Measurements from ENCODE around the gene CLDN9. TPM values are rescaled to one million over a fixed set of nuclear protein-coding genes. Genes with fewer than 3 reads are reported as not detected.

Gene CLDN9
- total and polyA plus RNA-seq, 9 of the 15 experiments (the other 6 are each of a cell fraction or from before 2014, with no cell fraction given) = 0.12 to 0.44 (median 0.22) TPM; not detected in 4

DNA sequence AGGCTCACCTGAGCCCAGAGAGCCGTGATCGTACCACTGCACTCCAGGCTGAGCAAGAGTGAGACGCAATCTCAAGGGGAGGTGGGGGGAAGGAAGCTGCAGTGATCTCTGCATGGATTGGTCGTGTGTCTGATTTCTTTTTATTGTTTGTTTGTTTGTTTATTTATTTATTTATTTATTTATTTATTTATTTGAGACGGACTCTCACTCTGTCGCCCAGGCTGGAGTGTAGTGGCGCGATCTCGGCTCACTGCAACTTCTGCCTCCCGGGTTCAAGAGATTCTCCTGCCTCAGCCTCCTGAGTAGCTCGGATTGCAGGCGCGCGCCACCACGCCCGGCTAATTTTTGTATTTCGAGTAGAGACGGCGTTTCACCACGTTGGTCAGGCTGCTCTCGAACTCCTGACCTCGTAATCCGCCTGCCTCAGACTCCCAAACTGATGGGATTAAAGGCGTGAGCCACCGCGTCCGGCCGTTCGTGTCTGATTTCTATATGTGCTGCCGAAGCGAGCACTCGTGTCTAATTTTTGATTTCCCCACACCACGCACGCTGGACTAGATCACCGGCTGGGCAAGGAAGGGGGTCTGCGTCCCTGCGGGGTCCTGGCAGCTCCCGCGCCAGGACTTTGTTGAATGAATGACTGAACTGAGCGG lies 7.0 kb downstream of the CLDN9 start (continued):
- TF ChIP-seq, protein P1, sequence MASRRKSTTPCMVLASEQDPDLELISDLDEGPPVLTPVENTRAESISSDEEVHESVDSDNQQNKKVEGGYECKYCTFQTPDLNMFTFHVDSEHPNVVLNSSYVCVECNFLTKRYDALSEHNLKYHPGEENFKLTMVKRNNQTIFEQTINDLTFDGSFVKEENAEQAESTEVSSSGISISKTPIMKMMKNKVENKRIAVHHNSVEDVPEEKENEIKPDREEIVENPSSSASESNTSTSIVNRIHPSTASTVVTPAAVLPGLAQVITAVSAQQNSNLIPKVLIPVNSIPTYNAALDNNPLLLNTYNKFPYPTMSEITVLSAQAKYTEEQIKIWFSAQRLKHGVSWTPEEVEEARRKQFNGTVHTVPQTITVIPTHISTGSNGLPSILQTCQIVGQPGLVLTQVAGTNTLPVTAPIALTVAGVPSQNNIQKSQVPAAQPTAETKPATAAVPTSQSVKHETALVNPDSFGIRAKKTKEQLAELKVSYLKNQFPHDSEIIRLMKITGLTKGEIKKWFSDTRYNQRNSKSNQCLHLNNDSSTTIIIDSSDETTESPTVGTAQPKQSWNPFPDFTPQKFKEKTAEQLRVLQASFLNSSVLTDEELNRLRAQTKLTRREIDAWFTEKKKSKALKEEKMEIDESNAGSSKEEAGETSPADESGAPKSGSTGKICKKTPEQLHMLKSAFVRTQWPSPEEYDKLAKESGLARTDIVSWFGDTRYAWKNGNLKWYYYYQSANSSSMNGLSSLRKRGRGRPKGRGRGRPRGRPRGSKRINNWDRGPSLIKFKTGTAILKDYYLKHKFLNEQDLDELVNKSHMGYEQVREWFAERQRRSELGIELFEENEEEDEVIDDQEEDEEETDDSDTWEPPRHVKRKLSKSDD (conservative IDR thresholded peaks at IDR 0.05; ENCODE audit: low read length) = no peak
- TF ChIP-seq, protein P2, sequence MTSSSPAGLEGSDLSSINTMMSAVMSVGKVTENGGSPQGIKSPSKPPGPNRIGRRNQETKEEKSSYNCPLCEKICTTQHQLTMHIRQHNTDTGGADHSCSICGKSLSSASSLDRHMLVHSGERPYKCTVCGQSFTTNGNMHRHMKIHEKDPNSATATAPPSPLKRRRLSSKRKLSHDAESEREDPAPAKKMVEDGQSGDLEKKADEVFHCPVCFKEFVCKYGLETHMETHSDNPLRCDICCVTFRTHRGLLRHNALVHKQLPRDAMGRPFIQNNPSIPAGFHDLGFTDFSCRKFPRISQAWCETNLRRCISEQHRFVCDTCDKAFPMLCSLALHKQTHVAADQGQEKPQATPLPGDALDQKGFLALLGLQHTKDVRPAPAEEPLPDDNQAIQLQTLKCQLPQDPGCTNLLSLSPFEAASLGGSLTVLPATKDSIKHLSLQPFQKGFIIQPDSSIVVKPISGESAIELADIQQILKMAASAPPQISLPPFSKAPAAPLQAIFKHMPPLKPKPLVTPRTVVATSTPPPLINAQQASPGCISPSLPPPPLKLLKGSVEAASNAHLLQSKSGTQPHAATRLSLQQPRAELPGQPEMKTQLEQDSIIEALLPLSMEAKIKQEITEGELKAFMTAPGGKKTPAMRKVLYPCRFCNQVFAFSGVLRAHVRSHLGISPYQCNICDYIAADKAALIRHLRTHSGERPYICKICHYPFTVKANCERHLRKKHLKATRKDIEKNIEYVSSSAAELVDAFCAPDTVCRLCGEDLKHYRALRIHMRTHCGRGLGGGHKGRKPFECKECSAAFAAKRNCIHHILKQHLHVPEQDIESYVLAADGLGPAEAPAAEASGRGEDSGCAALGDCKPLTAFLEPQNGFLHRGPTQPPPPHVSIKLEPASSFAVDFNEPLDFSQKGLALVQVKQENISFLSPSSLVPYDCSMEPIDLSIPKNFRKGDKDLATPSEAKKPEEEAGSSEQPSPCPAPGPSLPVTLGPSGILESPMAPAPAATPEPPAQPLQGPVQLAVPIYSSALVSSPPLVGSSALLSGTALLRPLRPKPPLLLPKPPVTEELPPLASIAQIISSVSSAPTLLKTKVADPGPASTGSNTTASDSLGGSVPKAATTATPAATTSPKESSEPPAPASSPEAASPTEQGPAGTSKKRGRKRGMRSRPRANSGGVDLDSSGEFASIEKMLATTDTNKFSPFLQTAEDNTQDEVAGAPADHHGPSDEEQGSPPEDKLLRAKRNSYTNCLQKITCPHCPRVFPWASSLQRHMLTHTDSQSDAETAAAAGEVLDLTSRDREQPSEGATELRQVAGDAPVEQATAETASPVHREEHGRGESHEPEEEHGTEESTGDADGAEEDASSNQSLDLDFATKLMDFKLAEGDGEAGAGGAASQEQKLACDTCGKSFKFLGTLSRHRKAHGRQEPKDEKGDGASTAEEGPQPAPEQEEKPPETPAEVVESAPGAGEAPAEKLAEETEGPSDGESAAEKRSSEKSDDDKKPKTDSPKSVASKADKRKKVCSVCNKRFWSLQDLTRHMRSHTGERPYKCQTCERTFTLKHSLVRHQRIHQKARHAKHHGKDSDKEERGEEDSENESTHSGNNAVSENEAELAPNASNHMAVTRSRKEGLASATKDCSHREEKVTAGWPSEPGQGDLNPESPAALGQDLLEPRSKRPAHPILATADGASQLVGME (CRISPR knock-in tag; IDR thresholded peaks at IDR 0.05) = no peak
- TF ChIP-seq, protein P3, sequence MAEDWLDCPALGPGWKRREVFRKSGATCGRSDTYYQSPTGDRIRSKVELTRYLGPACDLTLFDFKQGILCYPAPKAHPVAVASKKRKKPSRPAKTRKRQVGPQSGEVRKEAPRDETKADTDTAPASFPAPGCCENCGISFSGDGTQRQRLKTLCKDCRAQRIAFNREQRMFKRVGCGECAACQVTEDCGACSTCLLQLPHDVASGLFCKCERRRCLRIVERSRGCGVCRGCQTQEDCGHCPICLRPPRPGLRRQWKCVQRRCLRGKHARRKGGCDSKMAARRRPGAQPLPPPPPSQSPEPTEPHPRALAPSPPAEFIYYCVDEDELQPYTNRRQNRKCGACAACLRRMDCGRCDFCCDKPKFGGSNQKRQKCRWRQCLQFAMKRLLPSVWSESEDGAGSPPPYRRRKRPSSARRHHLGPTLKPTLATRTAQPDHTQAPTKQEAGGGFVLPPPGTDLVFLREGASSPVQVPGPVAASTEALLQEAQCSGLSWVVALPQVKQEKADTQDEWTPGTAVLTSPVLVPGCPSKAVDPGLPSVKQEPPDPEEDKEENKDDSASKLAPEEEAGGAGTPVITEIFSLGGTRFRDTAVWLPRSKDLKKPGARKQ (CRISPR knock-in tag; IDR thresholded peaks at IDR 0.05) = 0 out of 2 replicates have a peak, but pooled peaks have one; percentile 19
- TF ChIP-seq, protein P4, sequence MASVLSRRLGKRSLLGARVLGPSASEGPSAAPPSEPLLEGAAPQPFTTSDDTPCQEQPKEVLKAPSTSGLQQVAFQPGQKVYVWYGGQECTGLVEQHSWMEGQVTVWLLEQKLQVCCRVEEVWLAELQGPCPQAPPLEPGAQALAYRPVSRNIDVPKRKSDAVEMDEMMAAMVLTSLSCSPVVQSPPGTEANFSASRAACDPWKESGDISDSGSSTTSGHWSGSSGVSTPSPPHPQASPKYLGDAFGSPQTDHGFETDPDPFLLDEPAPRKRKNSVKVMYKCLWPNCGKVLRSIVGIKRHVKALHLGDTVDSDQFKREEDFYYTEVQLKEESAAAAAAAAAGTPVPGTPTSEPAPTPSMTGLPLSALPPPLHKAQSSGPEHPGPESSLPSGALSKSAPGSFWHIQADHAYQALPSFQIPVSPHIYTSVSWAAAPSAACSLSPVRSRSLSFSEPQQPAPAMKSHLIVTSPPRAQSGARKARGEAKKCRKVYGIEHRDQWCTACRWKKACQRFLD (CRISPR knock-in tag; IDR thresholded peaks at IDR 0.05) = no peak
- TF ChIP-seq, protein P5, sequence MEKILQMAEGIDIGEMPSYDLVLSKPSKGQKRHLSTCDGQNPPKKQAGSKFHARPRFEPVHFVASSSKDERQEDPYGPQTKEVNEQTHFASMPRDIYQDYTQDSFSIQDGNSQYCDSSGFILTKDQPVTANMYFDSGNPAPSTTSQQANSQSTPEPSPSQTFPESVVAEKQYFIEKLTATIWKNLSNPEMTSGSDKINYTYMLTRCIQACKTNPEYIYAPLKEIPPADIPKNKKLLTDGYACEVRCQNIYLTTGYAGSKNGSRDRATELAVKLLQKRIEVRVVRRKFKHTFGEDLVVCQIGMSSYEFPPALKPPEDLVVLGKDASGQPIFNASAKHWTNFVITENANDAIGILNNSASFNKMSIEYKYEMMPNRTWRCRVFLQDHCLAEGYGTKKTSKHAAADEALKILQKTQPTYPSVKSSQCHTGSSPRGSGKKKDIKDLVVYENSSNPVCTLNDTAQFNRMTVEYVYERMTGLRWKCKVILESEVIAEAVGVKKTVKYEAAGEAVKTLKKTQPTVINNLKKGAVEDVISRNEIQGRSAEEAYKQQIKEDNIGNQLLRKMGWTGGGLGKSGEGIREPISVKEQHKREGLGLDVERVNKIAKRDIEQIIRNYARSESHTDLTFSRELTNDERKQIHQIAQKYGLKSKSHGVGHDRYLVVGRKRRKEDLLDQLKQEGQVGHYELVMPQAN (IDR thresholded peaks at IDR 0.05; ENCODE audit: borderline replicate concordance) = peak; percentile 30; the same call in 1 of the 2 replicates
- TF ChIP-seq TRIM24 (IDR thresholded peaks at IDR 0.05) (0 out of 4 replicates have a peak, but pooled peaks of 1 of the 2 experiments have one; percentile 12), HMG20B (CRISPR knock-in tag; IDR thresholded peaks at IDR 0.05) (no peak)
- TF ChIP-seq, protein P6, sequence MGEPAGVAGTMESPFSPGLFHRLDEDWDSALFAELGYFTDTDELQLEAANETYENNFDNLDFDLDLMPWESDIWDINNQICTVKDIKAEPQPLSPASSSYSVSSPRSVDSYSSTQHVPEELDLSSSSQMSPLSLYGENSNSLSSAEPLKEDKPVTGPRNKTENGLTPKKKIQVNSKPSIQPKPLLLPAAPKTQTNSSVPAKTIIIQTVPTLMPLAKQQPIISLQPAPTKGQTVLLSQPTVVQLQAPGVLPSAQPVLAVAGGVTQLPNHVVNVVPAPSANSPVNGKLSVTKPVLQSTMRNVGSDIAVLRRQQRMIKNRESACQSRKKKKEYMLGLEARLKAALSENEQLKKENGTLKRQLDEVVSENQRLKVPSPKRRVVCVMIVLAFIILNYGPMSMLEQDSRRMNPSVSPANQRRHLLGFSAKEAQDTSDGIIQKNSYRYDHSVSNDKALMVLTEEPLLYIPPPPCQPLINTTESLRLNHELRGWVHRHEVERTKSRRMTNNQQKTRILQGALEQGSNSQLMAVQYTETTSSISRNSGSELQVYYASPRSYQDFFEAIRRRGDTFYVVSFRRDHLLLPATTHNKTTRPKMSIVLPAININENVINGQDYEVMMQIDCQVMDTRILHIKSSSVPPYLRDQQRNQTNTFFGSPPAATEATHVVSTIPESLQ (CRISPR knock-in tag; IDR thresholded peaks at IDR 0.05) = no peak
